ENCODE data around the gene SYNE2.

SYNE2 gene

GRCh38 chr14:63940387-63940786 is 87.6 kb downstream of the SYNE2 start:
- H3K36me3 ChIP-seq (replicated peaks), result no peaks in the 10 kb centered on the region; the same call in 1 of the 2 replicates
- no peaks in the 10 kb centered on the region for H3K4me1 ChIP-seq
- DNase-seq (ENCODE audit: low spot score in 2 of 2), result no peak
- no peak overlapping the region for H3K4me3 ChIP-seq
- no peaks in the 10 kb centered on the region for H3K27me3 ChIP-seq (ENCODE audit: low read depth)
- in situ Hi-C loops (cut with MboI; ENCODE audit: low sequenced_read_pairs), result no loop called here
- H3K9me3 ChIP-seq, result no peaks in the 10 kb centered on the region

- Histone ChIP-seq H3K4me3 (no peak overlapping the region), H3K27me3 (ENCODE audit: low read depth) (no peaks in the 10 kb centered on the region), H3K4me1 (no peaks in the 10 kb centered on the region), H3K9me3 (no peaks in the 10 kb centered on the region), H3K36me3 (replicated peaks) (no peaks in the 10 kb centered on the region; the same call in 1 of the 2 replicates)
- in situ Hi-C loops (cut with MboI; ENCODE audit: low sequenced_read_pairs), result no loop called here
- no peak for DNase-seq (ENCODE audit: low spot score in 2 of 2)
Observed at GRCh38 chr14:63941023-63941422, 88.2 kb downstream of the SYNE2 start.

GRCh38 chr14:63949696-63950095 is 96.9 kb downstream of the SYNE2 start:
- H3K27me3 ChIP-seq (ENCODE audit: low read depth), result no peaks in the 10 kb centered on the region
- H3K36me3 ChIP-seq (replicated peaks), result peaks cover 15% of the 10 kb centered on the region
- H3K9me3 ChIP-seq, result no peaks in the 10 kb centered on the region
- in situ Hi-C loops (cut with MboI; ENCODE audit: low sequenced_read_pairs), result no loop called here
- H3K4me3 ChIP-seq, result no peak overlapping the region
- peaks cover 15% of the 10 kb centered on the region for H3K4me1 ChIP-seq
- DNase-seq (ENCODE audit: low spot score in 2 of 2), result no peak

DNA sequence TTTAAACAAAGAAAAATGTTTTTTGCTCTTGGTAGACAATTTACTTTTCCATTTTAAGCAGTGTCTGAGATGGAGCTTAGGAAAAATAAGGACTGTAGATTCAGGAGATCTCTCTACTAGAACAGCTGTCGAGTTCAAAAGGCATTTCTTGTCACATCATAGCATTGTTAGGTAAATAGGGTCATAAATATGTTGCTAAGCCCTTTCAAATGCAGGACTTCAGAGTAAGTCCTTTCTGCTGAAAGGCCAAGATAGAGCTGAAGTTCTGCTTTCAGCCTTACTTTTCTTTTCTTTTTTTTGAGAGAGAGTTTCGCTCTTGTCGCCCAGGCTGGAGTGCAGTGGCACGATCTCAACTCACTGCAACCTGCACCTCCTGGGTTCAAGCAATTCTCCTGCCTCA is 98.2 kb downstream of the SYNE2 start:
- in situ Hi-C loops (cut with MboI; ENCODE audit: low sequenced_read_pairs), result no loop called here
- H3K4me3 ChIP-seq, result no peak overlapping the region
- H3K27me3 ChIP-seq (ENCODE audit: low read depth), result no peaks in the 10 kb centered on the region
- H3K4me1 ChIP-seq, result peaks cover 18% of the 10 kb centered on the region
- peak; percentile 28 to 94 for DNase-seq (ENCODE audit: low spot score in 2 of 2)
- H3K36me3 ChIP-seq (replicated peaks), result peaks cover 18% of the 10 kb centered on the region
- H3K9me3 ChIP-seq, result no peaks in the 10 kb centered on the region

DNA sequence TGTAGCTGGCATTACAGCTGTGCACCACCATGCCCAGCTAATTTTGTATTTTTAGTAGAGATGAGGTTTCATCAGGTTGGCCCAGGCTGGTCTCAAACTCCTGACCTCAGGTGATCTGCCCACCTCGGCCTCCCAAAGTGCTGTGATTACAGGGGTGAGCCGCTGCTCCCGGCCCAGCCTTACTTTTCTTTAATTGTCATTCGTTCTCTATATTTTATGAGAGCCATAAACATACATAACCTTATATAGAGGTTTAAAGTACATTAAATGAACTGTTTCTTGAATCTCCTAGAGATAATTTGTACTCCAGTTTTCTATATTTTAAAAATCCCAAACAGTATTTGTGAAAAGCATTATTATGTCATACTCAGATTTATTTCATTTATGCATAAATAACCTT is 98.6 kb downstream of the SYNE2 start:
- Histone ChIP-seq H3K9me3 (no peaks in the 10 kb centered on the region), H3K4me1 (peaks cover 18% of the 10 kb centered on the region), H3K36me3 (replicated peaks) (peaks cover 18% of the 10 kb centered on the region), H3K4me3 (no peak overlapping the region), H3K27me3 (ENCODE audit: low read depth) (no peaks in the 10 kb centered on the region)
- no peak for DNase-seq (ENCODE audit: low spot score in 2 of 2)
- in situ Hi-C loops (cut with MboI; ENCODE audit: low sequenced_read_pairs), result no loop called here

- no peak for DNase-seq (ENCODE audit: low spot score in 2 of 2)
- H3K9me3 ChIP-seq, result no peaks in the 10 kb centered on the region
- H3K4me3 ChIP-seq, result no peak overlapping the region
- peaks cover 18% of the 10 kb centered on the region for H3K36me3 ChIP-seq (replicated peaks)
- no peaks in the 10 kb centered on the region for H3K27me3 ChIP-seq (ENCODE audit: low read depth)
- H3K4me1 ChIP-seq, result peaks cover 18% of the 10 kb centered on the region
- in situ Hi-C loops (cut with MboI; ENCODE audit: low sequenced_read_pairs), result no loop called here
Observed at GRCh38 chr14:63952053-63952932, 99.5 kb downstream of the SYNE2 start.

DNA sequence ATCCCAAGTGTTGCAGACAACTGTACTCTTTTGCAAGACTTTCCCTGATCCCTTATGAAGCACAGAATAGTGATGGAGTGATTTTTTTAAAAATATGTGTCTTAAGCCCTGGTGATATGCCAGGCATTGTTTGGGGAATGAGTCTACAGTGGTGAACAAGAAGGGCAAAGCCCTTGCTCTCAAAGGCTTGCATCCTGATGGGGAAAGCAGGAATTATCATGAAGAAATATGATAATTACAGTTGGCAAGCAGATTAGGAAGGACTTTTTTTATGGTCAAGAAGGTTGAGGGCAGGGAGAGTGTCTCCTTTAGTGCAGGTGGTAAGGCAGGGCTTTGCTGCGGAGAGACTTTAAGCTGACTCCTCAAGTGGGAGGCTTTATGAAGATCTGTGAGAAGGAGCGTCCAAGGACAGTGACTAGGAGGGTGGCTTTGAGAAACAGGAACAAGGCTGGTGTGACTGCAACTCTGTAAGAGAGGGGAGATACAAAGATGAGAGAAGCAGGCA is 100.2 kb downstream of the SYNE2 start:
- Histone ChIP-seq H3K27me3 (ENCODE audit: low read depth) (no peaks in the 10 kb centered on the region), H3K9me3 (no peaks in the 10 kb centered on the region), H3K4me3 (no peak overlapping the region), H3K4me1 (peaks cover 18% of the 10 kb centered on the region), H3K36me3 (replicated peaks) (peaks cover 18% of the 10 kb centered on the region)
- in situ Hi-C loops (cut with MboI; ENCODE audit: low sequenced_read_pairs), result no loop called here
- no peak for DNase-seq (ENCODE audit: low spot score in 2 of 2)

DNA sequence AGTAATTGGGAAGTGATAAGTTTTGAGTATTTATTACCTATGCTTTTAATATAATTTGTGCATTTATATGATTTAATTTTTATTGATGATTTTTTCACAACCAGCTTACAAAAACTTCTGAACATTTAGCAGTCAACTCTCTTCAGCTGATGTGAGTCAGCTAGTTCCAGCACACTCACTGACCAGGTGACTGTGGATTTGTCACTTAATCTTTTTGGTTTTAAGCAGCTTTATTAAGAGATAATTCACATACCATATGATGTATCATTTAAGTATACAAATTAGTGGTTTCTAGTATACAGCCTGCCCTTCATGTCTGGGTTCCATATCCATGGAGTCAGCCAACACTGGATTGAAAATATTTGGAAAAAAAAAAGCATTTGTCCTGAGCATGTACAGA is 103.5 kb downstream of the SYNE2 start:
- H3K27me3 ChIP-seq (ENCODE audit: low read depth), result no peaks in the 10 kb centered on the region
- H3K9me3 ChIP-seq, result no peaks in the 10 kb centered on the region
- in situ Hi-C loops (cut with MboI; ENCODE audit: low sequenced_read_pairs), result no loop called here
- H3K4me1 ChIP-seq, result peaks cover 9% of the 10 kb centered on the region
- no peak for DNase-seq (ENCODE audit: low spot score in 2 of 2)
- no peak overlapping the region for H3K4me3 ChIP-seq
- peaks cover 8% of the 10 kb centered on the region for H3K36me3 ChIP-seq (replicated peaks)

DNA sequence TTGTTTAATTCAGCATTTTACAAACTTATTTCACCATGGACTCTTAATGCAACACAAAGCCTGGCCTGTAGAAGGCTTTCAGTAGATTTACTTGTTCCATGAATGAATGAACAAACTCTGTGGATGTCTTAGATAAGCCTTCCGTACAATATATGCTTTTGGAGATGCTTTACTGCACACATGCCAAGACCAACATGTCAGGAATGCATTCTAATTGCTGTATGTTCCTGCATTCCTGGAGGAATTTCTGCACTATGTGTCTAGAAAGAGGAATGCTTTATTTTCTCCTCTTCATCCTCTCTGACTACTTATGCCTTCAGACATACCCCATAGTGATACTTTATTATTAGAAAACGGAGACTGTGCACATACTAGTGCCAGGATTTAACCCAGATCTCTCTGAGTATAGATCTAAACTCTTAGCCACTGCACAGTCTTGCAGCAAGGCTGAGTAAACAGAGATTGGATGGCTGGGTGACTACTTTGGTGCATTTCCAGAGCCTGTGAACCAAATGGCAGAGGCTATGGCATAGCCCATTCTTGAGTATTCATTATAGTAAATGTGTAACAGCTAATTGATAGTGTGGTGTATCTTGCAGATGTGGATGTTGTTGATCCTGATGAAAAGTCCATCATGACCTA is 108.2 kb downstream of the SYNE2 start:
- Histone ChIP-seq H3K4me3 (no peak overlapping the region), H3K9me3 (no peaks in the 10 kb centered on the region), H3K27me3 (ENCODE audit: low read depth) (no peaks in the 10 kb centered on the region), H3K4me1 (no peaks in the 10 kb centered on the region), H3K36me3 (replicated peaks) (no peaks in the 10 kb centered on the region; the same call in 1 of the 2 replicates)
- in situ Hi-C loops (cut with MboI; ENCODE audit: low sequenced_read_pairs), result no loop called here
- DNase-seq (ENCODE audit: low spot score in 2 of 2), result no peak

DNA sequence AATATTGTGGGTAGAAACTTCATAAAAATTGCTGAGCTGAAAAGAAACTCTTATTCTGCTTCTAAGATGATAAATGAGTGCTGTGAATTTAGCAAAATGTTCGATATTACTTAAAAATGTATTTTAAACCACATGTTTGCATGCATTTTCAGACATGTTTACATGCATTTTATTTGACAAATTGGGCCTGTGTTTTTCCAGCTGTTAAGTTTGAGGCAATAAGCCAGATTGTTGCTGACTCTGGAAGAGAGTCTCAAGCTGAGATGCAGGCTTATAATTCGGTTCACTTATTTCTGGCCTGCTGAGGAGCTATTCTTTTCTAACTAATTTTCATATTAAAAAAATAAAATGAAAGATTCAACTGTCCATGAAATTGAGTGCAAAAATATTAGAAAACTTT is 110.1 kb downstream of the SYNE2 start:
- no peak overlapping the region for H3K4me3 ChIP-seq
- H3K36me3 ChIP-seq (replicated peaks), result no peaks in the 10 kb centered on the region; the same call in 1 of the 2 replicates
- DNase-seq (ENCODE audit: low spot score in 2 of 2), result no peak
- H3K27me3 ChIP-seq (ENCODE audit: low read depth), result no peaks in the 10 kb centered on the region
- H3K4me1 ChIP-seq, result no peaks in the 10 kb centered on the region
- H3K9me3 ChIP-seq, result no peaks in the 10 kb centered on the region
- in situ Hi-C loops (cut with MboI; ENCODE audit: low sequenced_read_pairs), result no loop called here

GRCh38 chr14:63963439-63963838 is 110.6 kb downstream of the SYNE2 start:
- no peaks in the 10 kb centered on the region; the same call in 1 of the 2 replicates for H3K36me3 ChIP-seq (replicated peaks)
- in situ Hi-C loops (cut with MboI; ENCODE audit: low sequenced_read_pairs), result no loop called here
- no peaks in the 10 kb centered on the region for H3K27me3 ChIP-seq (ENCODE audit: low read depth)
- H3K9me3 ChIP-seq, result no peaks in the 10 kb centered on the region
- no peak for DNase-seq (ENCODE audit: low spot score in 2 of 2)
- H3K4me1 ChIP-seq, result no peaks in the 10 kb centered on the region
- no peak overlapping the region for H3K4me3 ChIP-seq

DNA sequence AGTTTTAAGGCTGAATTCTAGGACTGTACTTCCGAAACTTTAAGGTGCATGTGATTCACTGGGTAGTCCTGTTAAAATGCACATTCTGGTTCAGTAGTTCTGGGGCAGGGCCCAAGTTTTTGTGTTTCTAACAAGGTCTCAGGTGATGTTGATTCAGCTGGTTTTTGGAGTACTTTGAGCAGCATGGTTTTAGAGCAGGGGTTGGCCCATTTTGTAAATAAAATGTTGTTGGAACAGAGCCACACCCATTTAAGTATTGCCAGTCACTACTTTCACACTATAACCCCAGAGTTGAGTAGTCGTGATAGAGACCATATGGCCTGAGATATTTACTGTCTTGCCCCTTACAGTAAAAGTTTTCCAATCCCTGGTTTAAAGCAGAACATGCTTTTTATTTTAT is 111.3 kb downstream of the SYNE2 start:
- in situ Hi-C loops (cut with MboI; ENCODE audit: low sequenced_read_pairs), result no loop called here
- Histone ChIP-seq H3K4me3 (no peak overlapping the region), H3K27me3 (ENCODE audit: low read depth) (no peaks in the 10 kb centered on the region), H3K9me3 (no peaks in the 10 kb centered on the region), H3K36me3 (replicated peaks) (no peaks in the 10 kb centered on the region; the same call in 1 of the 2 replicates), H3K4me1 (no peaks in the 10 kb centered on the region)
- no peak for DNase-seq (ENCODE audit: low spot score in 2 of 2)

DNA sequence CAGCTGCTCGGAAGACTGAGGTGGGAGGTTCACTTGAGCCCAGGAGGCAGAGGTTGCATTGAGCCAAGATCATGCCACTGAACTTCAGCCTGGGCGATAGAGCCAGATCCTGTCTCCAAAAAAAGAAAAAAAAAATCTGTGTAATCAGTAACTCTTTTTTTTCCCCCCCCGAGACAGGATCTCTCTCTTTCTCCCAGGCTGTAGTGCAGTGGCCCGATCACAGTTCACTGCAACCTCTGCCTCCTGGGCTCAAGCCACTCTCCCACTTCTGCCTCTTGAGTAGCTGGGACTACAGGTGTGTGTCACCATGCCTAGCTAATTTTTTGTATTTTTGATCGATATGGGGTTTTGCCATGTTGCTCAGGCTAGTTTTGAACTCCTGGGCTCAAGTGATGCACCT is 113.6 kb downstream of the SYNE2 start:
- no peaks in the 10 kb centered on the region for H3K9me3 ChIP-seq
- no peaks in the 10 kb centered on the region for H3K27me3 ChIP-seq (ENCODE audit: low read depth)
- in situ Hi-C loops (cut with MboI; ENCODE audit: low sequenced_read_pairs), result no loop called here
- no peaks in the 10 kb centered on the region for H3K4me1 ChIP-seq
- no peak overlapping the region for H3K4me3 ChIP-seq
- H3K36me3 ChIP-seq (replicated peaks), result no peaks in the 10 kb centered on the region
- DNase-seq (ENCODE audit: low spot score in 2 of 2), result no peak

DNA sequence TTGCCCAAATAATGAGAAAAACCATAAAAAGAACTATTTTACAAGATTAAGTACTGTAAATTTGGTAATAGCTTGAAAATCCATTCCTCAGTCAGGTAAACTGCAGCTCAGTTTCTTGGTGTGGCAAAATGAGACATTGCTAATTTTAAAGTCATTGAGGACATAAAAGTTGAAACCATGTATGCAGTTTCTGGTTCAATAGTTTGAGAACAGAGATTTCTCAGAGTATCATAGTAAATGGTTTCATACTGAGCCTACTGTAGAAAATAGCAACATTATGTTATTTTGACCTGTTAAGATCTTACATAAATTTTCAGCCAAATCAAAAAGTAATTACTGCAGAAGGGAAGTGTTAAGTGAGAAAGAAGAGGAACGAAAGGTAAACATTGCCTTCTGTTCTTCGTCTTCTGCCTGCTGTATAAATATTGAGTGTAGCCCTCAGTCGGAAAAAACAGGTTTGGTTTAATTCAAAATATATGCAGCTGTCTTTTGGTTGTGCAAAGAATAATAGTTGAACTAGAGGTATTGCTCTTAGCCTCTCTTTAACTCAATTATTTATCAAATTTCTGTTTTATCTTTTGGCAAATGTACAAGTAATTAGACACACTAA is 119.6 kb downstream of the SYNE2 start:
- H3K36me3 ChIP-seq (replicated peaks), result no peaks in the 10 kb centered on the region
- DNase-seq (ENCODE audit: low spot score in 2 of 2), result no peak
- no peak overlapping the region for H3K4me3 ChIP-seq
- H3K4me1 ChIP-seq, result no peaks in the 10 kb centered on the region
- in situ Hi-C loops (cut with MboI; ENCODE audit: low sequenced_read_pairs), result no loop called here
- H3K27me3 ChIP-seq (ENCODE audit: low read depth), result no peaks in the 10 kb centered on the region
- H3K9me3 ChIP-seq, result no peaks in the 10 kb centered on the region
